Measurements from ENCODE around the gene RHOD.

RHOD gene

DNA sequence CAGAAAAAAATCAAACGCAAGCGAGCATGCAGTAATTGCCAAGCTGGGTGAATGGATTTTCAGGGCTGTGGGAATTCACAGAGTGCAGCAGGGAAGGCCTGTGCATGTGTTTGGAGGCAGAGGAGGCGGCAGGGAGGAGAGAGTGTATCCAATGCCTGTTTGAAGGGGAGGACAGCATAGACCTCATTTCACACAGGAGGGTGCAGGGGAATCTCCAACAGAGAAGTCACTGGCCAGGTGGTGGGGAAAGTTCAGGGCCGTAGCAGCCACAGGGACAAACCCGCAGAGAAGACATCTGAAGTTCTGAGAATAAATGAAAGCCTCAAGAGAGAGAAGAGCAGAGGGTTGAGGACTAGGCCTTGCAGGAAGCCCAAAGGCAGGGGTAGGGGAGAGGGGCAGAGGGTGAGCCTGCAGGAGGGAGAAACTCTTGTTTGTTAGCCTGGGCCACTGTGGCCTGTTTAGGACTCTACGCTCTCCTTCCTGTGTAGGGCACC, 43.2 kb downstream of the RHOD start:
- peaks cover 30% of the 10 kb centered on the region for H3K4me1 Mint-ChIP-seq
- H3K36me3 Mint-ChIP-seq (ENCODE audit: low read depth) = no peaks in the 10 kb centered on the region
- H3K27me3 Mint-ChIP-seq = no peaks in the 10 kb centered on the region
- DNase-seq (no peak), ATAC-seq (peak; percentile 42)
- no peak overlapping the region for H3K4me3 Mint-ChIP-seq
- H3K27ac Mint-ChIP-seq = peak overlapping the region; percentile 68
- no peaks in the 10 kb centered on the region for H3K9me3 Mint-ChIP-seq

DNA sequence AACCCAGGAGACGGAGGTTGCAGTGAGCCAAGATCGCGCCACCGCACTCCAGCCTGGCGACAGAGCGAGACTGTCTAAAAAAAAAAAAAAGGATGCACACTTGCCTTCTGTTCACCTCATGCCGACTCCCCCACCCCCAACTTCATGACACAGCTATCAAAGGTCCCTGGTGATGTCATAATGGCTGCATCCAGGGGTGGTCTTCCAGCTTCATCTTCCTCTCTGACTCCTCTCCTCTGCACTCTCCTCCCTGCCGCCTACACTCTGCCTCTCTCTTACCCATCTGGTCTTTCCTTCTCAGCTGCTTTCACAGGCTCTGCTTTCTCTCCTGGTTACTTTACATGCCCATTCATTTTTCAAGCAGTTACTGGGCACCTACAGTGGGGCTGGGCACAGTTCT, 46.0 kb downstream of the RHOD start:
- DNase-seq (no peak), ATAC-seq (no peak)
- no peak overlapping the region for H3K4me3 Mint-ChIP-seq
- no peak overlapping the region for H3K27ac Mint-ChIP-seq
- peaks cover 30% of the 10 kb centered on the region for H3K4me1 Mint-ChIP-seq
- no peaks in the 10 kb centered on the region for H3K36me3 Mint-ChIP-seq (ENCODE audit: low read depth)
- no peaks in the 10 kb centered on the region for H3K27me3 Mint-ChIP-seq
- no peaks in the 10 kb centered on the region for H3K9me3 Mint-ChIP-seq

GRCh38 chr11:67105964-67106363, 49.3 kb downstream of the RHOD start:
- Mint-ChIP-seq H3K4me1 (peaks cover 19% of the 10 kb centered on the region), H3K4me3 (no peak overlapping the region), H3K27me3 (no peaks in the 10 kb centered on the region), H3K27ac (no peak overlapping the region), H3K36me3 (ENCODE audit: low read depth) (no peaks in the 10 kb centered on the region), H3K9me3 (no peaks in the 10 kb centered on the region)
- DNase-seq (no peak), ATAC-seq (no peak)

DNA sequence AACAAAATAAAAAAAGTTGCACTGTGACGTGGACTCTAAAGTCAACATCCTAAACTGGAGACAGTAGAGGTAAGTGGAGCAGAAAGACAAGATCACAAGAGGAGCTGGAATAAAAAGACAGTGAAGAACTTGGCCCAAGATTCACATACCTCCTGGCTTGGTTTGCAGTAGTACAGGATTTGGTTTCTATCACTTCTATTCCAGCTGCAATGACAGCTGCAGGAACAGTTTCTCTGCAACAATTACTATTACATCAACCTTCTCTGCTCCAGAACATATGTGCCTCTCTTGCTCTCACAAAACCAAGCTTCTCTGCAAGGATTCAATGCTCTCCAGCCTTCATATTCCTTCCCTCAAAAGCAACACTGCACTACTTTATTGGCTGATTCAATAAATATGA, 54.6 kb downstream of the RHOD start:
- no peaks in the 10 kb centered on the region for H3K36me3 Mint-ChIP-seq (ENCODE audit: low read depth)
- H3K4me1 Mint-ChIP-seq = peaks cover 8% of the 10 kb centered on the region
- H3K27me3 Mint-ChIP-seq = no peaks in the 10 kb centered on the region
- DNase-seq = no peak
- H3K27ac Mint-ChIP-seq = no peak overlapping the region
- H3K9me3 Mint-ChIP-seq = no peaks in the 10 kb centered on the region
- ATAC-seq = no peak
- no peak overlapping the region for H3K4me3 Mint-ChIP-seq

GRCh38 chr11:67113231-67113721, 56.6 kb downstream of the RHOD start:
- DNase-seq = peak; percentile 16
- Mint-ChIP-seq H3K9me3 (no peaks in the 10 kb centered on the region), H3K27me3 (no peaks in the 10 kb centered on the region), H3K36me3 (ENCODE audit: low read depth) (no peaks in the 10 kb centered on the region), H3K27ac (peak overlapping the region; percentile 27), H3K4me1 (peaks cover 14% of the 10 kb centered on the region), H3K4me3 (no peak overlapping the region)
- no peak for ATAC-seq

DNA sequence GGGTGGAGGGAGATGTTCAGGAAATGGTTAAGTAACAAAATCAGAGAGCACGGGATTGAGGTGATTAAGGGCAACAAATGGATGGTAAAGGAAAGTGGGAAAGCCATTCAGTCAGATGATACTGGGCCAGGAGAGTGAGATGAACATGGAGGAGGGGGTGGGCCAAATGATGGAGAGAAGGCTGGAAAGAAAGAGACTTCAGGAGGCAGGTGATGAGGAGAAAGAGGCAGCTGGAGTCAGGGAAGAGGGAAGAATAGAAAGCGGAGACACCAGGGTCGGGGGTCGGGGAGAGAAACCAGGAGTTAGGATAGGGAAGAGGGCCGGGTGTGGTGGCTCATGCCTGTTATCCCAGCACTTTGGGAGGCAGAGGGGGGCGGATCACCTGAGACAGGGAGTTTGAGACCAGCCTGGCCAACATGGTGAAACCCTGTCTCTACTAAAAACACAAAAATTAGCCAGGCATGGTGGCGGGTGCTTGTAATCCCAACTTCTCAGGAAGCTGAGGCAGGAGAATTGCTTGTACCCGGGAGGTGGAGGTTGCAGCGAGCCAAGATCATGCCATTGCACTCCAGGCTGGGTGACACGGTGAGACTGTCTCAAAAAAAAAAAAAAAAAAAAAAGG, 57.7 kb downstream of the RHOD start:
- ATAC-seq (no peak), DNase-seq (no peak)
- no peaks in the 10 kb centered on the region for H3K36me3 Mint-ChIP-seq (ENCODE audit: low read depth)
- no peak overlapping the region for H3K27ac Mint-ChIP-seq
- H3K27me3 Mint-ChIP-seq = no peaks in the 10 kb centered on the region
- H3K4me1 Mint-ChIP-seq = peaks cover 14% of the 10 kb centered on the region
- H3K9me3 Mint-ChIP-seq = no peaks in the 10 kb centered on the region
- no peak overlapping the region for H3K4me3 Mint-ChIP-seq

GRCh38 chr11:67116758-67117105, 60.1 kb downstream of the RHOD start:
- ATAC-seq (no peak), DNase-seq (no peak)
- Mint-ChIP-seq H3K27ac (no peak overlapping the region), H3K4me3 (peak overlapping the region; percentile 73), H3K27me3 (no peaks in the 10 kb centered on the region), H3K36me3 (ENCODE audit: low read depth) (peaks cover 12% of the 10 kb centered on the region), H3K4me1 (peaks cover 24% of the 10 kb centered on the region), H3K9me3 (no peaks in the 10 kb centered on the region)

GRCh38 chr11:67117176-67117575, 60.5 kb downstream of the RHOD start:
- Mint-ChIP-seq H3K4me3 (peak overlapping the region; percentile 73), H3K4me1 (peaks cover 27% of the 10 kb centered on the region), H3K27me3 (no peaks in the 10 kb centered on the region), H3K9me3 (no peaks in the 10 kb centered on the region), H3K27ac (peak overlapping the region; percentile 68), H3K36me3 (ENCODE audit: low read depth) (peaks cover 15% of the 10 kb centered on the region)
- DNase-seq (no peak), ATAC-seq (no peak)

GRCh38 chr11:67117672-67118180, 61.1 kb downstream of the RHOD start:
- peak; percentile 8 for ATAC-seq
- Mint-ChIP-seq H3K36me3 (ENCODE audit: low read depth) (peaks cover 15% of the 10 kb centered on the region), H3K4me1 (peaks cover 27% of the 10 kb centered on the region), H3K9me3 (no peaks in the 10 kb centered on the region), H3K27ac (peak overlapping the region; percentile 68), H3K4me3 (peak overlapping the region; percentile 73), H3K27me3 (no peaks in the 10 kb centered on the region)
- DNase-seq = peak; percentile 65

- DNase-seq (peak; percentile 57), ATAC-seq (peak; percentile 16)
- H3K4me1 Mint-ChIP-seq = peaks cover 28% of the 10 kb centered on the region
- H3K4me3 Mint-ChIP-seq = peak overlapping the region; percentile 74
- no peaks in the 10 kb centered on the region for H3K27me3 Mint-ChIP-seq
- peaks cover 19% of the 10 kb centered on the region for H3K36me3 Mint-ChIP-seq (ENCODE audit: low read depth)
- H3K27ac Mint-ChIP-seq = no peak overlapping the region
- H3K9me3 Mint-ChIP-seq = no peaks in the 10 kb centered on the region
Measured at GRCh38 chr11:67118181-67118766, 61.6 kb downstream of the RHOD start.

DNA sequence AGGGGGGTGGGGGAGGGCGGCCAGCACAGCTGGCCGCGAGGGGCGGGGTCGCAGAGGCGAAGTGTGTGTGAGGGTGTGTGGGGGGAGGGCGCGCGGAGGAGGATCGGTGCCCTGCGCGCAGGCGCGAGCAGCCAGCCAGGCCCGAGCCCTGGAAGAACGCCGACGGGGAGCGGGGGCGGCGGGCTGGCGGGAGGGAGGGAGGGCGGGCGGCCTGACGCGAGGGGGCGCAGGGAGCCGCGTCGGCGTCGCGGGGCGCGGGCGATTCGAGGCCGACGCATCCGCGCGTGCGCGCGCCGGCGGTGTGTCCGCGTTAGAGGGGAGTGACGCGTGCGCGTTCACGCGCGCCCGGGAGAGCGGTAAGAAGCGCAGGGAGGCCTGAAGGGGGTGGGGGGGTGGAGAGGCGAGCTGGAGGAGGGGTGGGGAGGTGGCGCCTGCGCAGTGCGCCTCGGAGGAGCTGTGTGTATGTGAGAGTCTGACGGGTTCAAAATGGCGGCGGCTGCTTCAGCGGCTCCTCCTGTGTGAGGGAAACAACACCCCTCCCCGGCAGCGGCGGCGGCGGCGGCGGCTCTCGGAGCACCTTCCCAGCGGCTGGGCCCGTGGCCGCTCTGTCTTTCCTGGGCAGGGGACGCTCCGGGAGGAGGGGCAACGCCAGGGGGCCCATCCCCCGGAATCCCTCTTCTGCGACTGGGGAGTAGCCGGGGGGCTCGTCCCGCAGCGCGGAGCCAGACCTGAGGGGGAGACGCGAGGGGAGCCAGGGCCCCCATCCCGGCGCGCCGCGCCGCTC, 62.3 kb downstream of the RHOD start, which contains the start of gene KDM2A:
TSS of gene KDM2A (plus strand) at position 463 of the 784 bp plus-strand sequence. CDS start 2,054 bp downstream, outside the sequence.
- Mint-ChIP-seq H3K4me3 (peak within 1 kb of the TSS; percentile 95), H3K27ac (peak within 1 kb of the TSS; percentile 87), H3K27me3 (no peaks in the 10 kb centered on the region), H3K4me1 (peaks cover 29% of the 10 kb centered on the region), H3K36me3 (ENCODE audit: low read depth) (peaks cover 25% of the 10 kb centered on the region), H3K9me3 (no peaks in the 10 kb centered on the region)
- ATAC-seq = peak; percentile 83
- DNase-seq = peak; percentile 99

DNA sequence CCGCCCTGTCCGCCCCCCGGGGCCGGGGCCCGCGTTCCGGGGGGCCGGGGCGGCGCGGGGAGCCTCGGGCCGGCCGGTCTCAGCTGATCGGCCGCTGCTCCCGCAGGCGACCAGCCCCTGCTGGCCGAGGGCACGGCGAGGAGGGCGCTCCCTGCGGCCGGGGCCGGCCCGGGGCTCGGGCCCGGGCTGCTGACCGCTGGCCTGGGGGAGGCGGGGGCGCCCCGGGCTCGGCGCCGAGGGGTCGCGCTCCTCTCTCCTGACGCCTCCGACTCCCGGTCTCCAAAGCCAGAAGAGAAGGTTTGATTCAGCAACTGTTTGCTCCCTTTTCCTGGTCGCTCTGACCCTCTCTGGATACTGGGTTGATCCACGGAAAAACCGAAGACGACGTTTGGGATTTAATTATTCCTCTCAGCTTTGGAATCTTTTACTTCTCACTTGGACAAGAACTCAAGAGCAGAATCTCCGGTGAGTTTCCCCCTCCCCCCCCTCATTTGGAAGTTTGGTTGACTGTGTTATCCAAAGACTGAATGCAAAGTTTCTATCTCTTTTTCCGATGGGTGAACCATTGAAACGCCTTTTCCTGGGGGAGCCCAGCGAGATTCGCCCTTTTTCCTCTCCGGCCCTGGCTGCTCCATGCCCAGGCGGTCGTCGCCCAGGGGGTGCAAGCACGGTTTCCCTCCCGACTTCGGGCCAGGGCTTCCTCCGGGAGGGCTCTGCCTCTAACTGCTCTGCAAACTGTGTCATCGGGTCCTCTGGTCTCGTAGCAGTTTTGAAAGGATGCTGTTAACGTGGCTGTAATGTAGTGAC, 63.1 kb downstream of the RHOD start:
- ATAC-seq (no peak), DNase-seq (peak; percentile 36)
- H3K9me3 Mint-ChIP-seq = no peaks in the 10 kb centered on the region
- H3K27ac Mint-ChIP-seq = peak overlapping the region; percentile 87
- no peaks in the 10 kb centered on the region for H3K27me3 Mint-ChIP-seq
- H3K4me1 Mint-ChIP-seq = peaks cover 29% of the 10 kb centered on the region
- peaks cover 26% of the 10 kb centered on the region for H3K36me3 Mint-ChIP-seq (ENCODE audit: low read depth)
- peak overlapping the region; percentile 95 for H3K4me3 Mint-ChIP-seq

DNA sequence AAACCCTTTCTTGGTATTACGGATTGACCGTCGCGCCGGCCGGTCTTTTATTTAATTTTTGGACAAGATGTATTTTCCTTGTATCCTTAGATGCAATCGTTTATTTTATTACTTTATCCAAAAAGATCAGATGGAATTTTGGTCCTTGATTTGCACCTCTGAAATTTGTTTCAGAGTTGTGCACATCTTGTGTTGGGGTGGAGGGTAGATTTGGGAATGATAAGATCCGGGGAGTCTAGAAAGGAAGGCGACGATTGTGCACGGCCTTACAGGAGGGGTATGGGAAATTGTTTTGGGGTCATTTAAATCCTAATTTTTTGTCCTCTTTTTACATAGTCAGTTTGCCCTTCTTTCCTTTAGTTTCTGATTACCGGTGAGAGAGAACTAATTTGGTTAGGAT, 63.8 kb downstream of the RHOD start:
- ATAC-seq = no peak
- Mint-ChIP-seq H3K27ac (peak overlapping the region; percentile 87), H3K36me3 (ENCODE audit: low read depth) (peaks cover 30% of the 10 kb centered on the region), H3K4me1 (peaks cover 32% of the 10 kb centered on the region), H3K9me3 (no peaks in the 10 kb centered on the region), H3K27me3 (no peaks in the 10 kb centered on the region), H3K4me3 (peak overlapping the region; percentile 95)
- no peak for DNase-seq
